MCF 10A (cell line): ENCODE measurements around the gene SLC39A3. TPM values are rescaled to one million over a fixed set of nuclear protein-coding genes. Genes with fewer than 3 reads are reported as not detected.

Experiments
- BruUV-seq: library from RNA; stranded (reverse); fragments of 400-500 nt; replicated peaks from 2 replicates; lab custom pipeline; 2021; lab: Mats Ljungman, UMichigan
- CTCF ChIA-PET: fragments of 300-600 bp; sonication (Branson Sonifier 250); formaldehyde crosslinking; extraction: SDS; loops from one replicate; lab custom pipeline; 2021; ENCODE audit warnings: antibody characterized with exemption, inconsistent platforms; lab: Yijun Ruan, JAX
- POLR2A ChIA-PET: fragments of 300-600, 350-650 bp; sonication (Branson Sonifier 250); formaldehyde crosslinking; extraction: SDS; loops from one replicate; lab custom pipeline; 2020; ENCODE audit warnings: antibody characterized with exemption, inconsistent platforms; lab: Yijun Ruan, JAX
- DNase-seq: peaks from one replicate; pipeline ENCODE4 v3.0.0-alpha.2; 2018; ENCODE audit not compliant: unreplicated experiment
- H3K27ac Mint-ChIP-seq: one replicate; pipeline ENCODE4 v1.8.0; 2022; ENCODE audit warnings: mild to moderate bottlenecking, low read depth, mixed read lengths; ENCODE audit not compliant: unreplicated experiment
- H3K27me3 Mint-ChIP-seq: one replicate; pipeline ENCODE4 v1.8.0; 2022; ENCODE audit warnings: mixed read lengths; ENCODE audit not compliant: insufficient read depth, unreplicated experiment
- H3K36me3 Mint-ChIP-seq: one replicate; pipeline ENCODE4 v1.8.0; 2022; ENCODE audit warnings: mild to moderate bottlenecking, moderate library complexity, mixed read lengths; ENCODE audit not compliant: insufficient read depth, unreplicated experiment
- H3K4me1 Mint-ChIP-seq: one replicate; pipeline ENCODE4 v1.8.0; 2022; ENCODE audit warnings: mixed read lengths; ENCODE audit not compliant: insufficient read depth, unreplicated experiment
- H3K4me3 Mint-ChIP-seq: one replicate; pipeline ENCODE4 v1.8.0; 2022; ENCODE audit warnings: mild to moderate bottlenecking, moderate library complexity, mixed read lengths; ENCODE audit not compliant: unreplicated experiment
- H3K9me3 Mint-ChIP-seq: one replicate; pipeline ENCODE4 v1.8.0; 2022; ENCODE audit warnings: mixed read lengths; ENCODE audit not compliant: unreplicated experiment
- intact Hi-C: fragments of 100-400 bp; cut with micrococcal nuclease; formaldehyde crosslinking; loops from 2 replicates; pipeline ENCODE4 v1.14.1; 2022
- total RNA-seq: library from RNA; stranded (reverse); gene quantifications from 2 replicates; pipeline ENCODE4 v1.2.3, GENCODE V29; 2022
- TF ChIP-seq, protein P1 (sequence below): fragments of 200-600 bp; IDR thresholded peaks from one replicate; pipeline ENCODE4 v1.8.0; 2022; ENCODE audit warnings: antibody characterized with exemption, mild to moderate bottlenecking; ENCODE audit not compliant: unreplicated experiment

Gene SLC39A3
- total RNA-seq, 1 experiment from 2014 or later: 21.3 TPM

DNA sequence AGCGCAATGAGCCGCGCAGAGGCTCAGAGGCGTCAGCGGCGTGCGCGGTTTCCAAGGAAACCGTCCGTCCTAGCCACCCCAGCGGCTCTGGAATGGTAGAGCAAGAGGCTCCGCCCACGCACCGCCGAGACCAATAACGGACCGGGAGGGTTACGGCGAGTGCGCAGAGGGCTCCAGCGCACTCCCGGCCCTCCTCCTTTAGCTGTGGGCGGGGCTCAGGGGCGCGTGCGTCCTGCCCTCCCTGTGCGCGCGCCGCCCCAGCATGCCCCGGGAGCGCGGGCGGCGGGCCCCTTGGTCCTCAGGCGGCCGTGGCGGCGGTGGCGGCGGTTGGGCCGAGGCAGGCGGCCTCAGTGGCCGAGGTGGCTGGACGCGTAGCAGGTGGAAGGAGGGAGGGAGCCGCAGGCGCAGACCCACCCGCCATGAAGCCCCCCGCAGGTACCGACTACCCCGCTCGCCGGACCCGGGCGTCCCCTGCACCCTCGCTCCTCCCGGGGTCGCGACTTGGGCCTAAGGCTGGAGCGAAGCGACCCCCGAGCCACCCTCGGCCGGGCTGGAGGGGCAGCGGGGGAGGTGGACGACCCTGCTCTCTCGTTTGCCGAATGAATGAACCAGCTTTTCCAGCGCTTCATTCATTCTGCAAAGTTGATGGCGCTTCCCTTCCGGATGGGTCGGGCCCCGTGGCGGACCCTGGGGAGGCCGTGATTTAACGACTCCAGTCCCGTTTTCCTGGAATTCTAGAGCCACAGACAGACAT is 45.6 kb upstream of the SLC39A3 start, which contains the start of gene THOP1:
THOP1 (plus strand) TSS at position 260 of the 754 bp plus-strand sequence; CDS start at position 420, 160 bp downstream.
- DNase-seq: peak; percentile 100
- TSS peak; percentile 54 for BruUV-seq
- H3K27me3 Mint-ChIP-seq: no peaks in the 10 kb centered on the region
- H3K27ac Mint-ChIP-seq: peak within 1 kb of the TSS; percentile 91
- H3K36me3 Mint-ChIP-seq: peaks cover 34% of the 10 kb centered on the region
- intact Hi-C loops: no loop called here
- peak within 1 kb of the TSS; percentile 92 for H3K4me3 Mint-ChIP-seq
- H3K4me1 Mint-ChIP-seq: peaks cover 25% of the 10 kb centered on the region
- POLR2A ChIA-PET: interaction anchor here (0.6 to 1.3 kb wide), 7 partner anchors 10 to 457 kb away, joined by 3 to 6 read pairs (median 3); partner anchors contain the start of genes LSM7, SPPL2B and ZNF57
- CTCF ChIA-PET: interaction anchor here (0.6 to 0.7 kb wide), 2 partner anchors 250 to 267 kb away, joined by 3 to 5 read pairs; no protein-coding TSS in a partner anchor
- TF ChIP-seq, protein P1, sequence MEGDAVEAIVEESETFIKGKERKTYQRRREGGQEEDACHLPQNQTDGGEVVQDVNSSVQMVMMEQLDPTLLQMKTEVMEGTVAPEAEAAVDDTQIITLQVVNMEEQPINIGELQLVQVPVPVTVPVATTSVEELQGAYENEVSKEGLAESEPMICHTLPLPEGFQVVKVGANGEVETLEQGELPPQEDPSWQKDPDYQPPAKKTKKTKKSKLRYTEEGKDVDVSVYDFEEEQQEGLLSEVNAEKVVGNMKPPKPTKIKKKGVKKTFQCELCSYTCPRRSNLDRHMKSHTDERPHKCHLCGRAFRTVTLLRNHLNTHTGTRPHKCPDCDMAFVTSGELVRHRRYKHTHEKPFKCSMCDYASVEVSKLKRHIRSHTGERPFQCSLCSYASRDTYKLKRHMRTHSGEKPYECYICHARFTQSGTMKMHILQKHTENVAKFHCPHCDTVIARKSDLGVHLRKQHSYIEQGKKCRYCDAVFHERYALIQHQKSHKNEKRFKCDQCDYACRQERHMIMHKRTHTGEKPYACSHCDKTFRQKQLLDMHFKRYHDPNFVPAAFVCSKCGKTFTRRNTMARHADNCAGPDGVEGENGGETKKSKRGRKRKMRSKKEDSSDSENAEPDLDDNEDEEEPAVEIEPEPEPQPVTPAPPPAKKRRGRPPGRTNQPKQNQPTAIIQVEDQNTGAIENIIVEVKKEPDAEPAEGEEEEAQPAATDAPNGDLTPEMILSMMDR: no peak
- H3K9me3 Mint-ChIP-seq: no peaks in the 10 kb centered on the region

DNA sequence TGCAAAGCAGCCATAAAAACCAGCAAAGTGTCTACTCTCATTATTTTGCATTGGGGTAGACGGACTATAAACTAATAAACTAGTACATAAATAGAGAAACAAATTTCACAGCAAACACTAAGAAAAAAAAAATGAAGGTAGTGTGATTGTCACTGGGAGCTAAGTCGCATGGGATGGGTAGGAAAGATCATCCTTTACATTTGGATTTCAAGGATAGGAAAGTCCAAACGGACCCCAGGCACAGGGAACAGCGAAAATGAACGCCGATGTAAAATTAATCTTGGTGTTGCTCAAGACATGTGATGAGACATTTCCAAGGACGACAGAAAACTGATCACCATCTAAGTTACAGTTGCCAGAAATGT is 43.9 kb upstream of the SLC39A3 start:
- POLR2A ChIA-PET: interaction anchor here (0.5 to 1.7 kb wide), 16 partner anchors 38 to 1463 kb away, joined by 3 to 6 read pairs (median 4); partner anchors contain the start of genes GADD45B, REEP6, TLE6 and YJU2
- intact Hi-C loops: no loop called here

DNA sequence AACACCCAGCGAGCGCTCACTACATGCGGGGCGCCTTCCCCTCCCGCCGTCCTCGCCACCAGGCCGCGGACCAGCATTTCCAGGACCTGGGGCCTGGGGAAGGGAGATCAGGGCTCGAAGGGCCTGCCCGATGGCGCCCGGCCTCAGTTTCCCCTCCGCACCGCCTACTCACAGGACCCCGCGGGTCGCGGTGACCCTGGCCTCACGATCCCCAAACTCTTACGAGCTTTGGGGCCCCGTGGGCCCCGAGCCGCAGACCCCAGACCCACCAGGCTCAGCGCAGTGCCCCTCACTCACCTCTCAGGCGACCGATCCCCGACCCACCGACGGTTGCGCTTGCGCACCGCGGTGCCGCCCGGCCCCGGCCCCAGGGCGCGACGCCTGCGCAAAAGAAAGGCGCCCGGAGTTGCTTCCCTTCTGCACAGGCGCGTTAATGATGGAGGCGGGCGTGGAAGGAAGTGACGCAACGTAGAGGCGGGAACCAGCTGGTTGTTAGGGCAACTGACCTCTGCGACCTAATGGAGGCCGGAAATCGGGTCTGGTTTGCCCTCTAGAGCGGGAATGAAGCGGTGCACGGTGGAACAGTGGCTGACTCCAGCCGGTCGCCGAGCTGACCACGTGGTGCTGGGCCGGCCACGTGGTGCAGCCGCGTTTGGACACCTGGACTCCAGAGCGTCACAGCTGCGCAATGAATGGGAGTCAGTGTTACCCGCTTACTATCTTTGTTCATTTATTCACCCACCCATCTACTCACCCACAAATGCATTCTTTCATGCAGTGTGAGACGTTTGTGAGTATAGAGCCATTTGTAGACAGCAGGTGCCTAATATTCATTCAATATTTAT is 43.3 kb upstream of the SLC39A3 start, which contains the start of gene SGTA:
SGTA (minus strand) TSS at position 338 of the 845 bp plus-strand sequence. CDS start 14,205 bp downstream, outside the sequence.
- TF ChIP-seq, protein P1: peak; percentile 35
- Mint-ChIP-seq H3K4me1 (peaks cover 29% of the 10 kb centered on the region), H3K4me3 (peak within 1 kb of the TSS; percentile 78), H3K36me3 (peaks cover 34% of the 10 kb centered on the region), H3K27me3 (no peaks in the 10 kb centered on the region), H3K27ac (peak within 1 kb of the TSS; percentile 94), H3K9me3 (no peaks in the 10 kb centered on the region)
- DNase-seq: peak; percentile 100
- intact Hi-C loops: no loop called here
- no TSS peak for BruUV-seq
- ChIA-PET POLR2A (interaction anchor here (0.5 to 1.7 kb wide), 18 partner anchors 39 to 1464 kb away, joined by 3 to 6 read pairs (median 3); partner anchors contain the start of genes GADD45B, REEP6, TLE6 and YJU2), CTCF (interaction anchor here (0.5 to 0.9 kb wide), 4 partner anchors 36 to 1436 kb away, joined by 3 to 6 read pairs (median 3); no protein-coding TSS in a partner anchor)

More for the DNA sequence above, 43.9 kb upstream of the SLC39A3 start:
- no peak for DNase-seq
- Mint-ChIP-seq H3K27ac (peak overlapping the region; percentile 94), H3K9me3 (no peaks in the 10 kb centered on the region), H3K27me3 (no peaks in the 10 kb centered on the region), H3K4me3 (peak overlapping the region; percentile 78), H3K4me1 (peaks cover 31% of the 10 kb centered on the region), H3K36me3 (peaks cover 37% of the 10 kb centered on the region)
- no TSS peak for BruUV-seq
- TF ChIP-seq, protein P1: no peak
- CTCF ChIA-PET: interaction anchor here (0.5 to 0.9 kb wide), 2 partner anchors 35 to 118 kb away, joined by 3 to 6 read pairs; no protein-coding TSS in a partner anchor
